ENCODE measurements around the gene TECR. TPM values are rescaled to one million over a fixed set of nuclear protein-coding genes. Genes with fewer than 3 reads are reported as not detected.
"Not testable (repeated sequence)": the region's sequence is repeated elsewhere in the genome, so short reads cannot be mapped to it uniquely, and the experiment has no call there.

The TECR gene
- total RNA-seq, 4 donors from 2014 or later = 4.6 to 68.2 (median 33.9) TPM

DNA sequence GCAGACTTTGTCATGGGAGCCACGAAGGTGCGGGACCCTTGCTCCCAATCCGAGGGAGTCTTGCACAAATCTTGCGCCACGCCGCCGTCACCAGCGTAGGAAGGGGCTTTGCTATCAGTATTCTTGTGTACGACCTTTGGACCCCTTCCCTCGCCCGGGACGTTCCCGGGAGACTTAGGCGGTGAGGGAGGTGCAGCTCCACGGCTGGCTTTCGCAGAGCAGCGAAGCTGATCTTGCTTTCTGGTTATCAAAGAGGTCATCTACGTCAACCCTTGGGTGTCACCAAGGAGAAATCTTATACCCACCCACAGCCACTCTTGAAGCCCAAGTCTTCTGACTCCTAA is 583 bp downstream of the TECR start:
- no peaks in the 10 kb centered on the region for H3K27me3 ChIP-seq
- intact Hi-C loops (cut with DNase I; ENCODE audit: low total_unique reads) = no loop called here
- H3K36me3 ChIP-seq = no peaks in the 10 kb centered on the region
- peak overlapping the region; percentile 80 to 85 for H3K4me3 ChIP-seq
- TF ChIP-seq, protein P1, sequence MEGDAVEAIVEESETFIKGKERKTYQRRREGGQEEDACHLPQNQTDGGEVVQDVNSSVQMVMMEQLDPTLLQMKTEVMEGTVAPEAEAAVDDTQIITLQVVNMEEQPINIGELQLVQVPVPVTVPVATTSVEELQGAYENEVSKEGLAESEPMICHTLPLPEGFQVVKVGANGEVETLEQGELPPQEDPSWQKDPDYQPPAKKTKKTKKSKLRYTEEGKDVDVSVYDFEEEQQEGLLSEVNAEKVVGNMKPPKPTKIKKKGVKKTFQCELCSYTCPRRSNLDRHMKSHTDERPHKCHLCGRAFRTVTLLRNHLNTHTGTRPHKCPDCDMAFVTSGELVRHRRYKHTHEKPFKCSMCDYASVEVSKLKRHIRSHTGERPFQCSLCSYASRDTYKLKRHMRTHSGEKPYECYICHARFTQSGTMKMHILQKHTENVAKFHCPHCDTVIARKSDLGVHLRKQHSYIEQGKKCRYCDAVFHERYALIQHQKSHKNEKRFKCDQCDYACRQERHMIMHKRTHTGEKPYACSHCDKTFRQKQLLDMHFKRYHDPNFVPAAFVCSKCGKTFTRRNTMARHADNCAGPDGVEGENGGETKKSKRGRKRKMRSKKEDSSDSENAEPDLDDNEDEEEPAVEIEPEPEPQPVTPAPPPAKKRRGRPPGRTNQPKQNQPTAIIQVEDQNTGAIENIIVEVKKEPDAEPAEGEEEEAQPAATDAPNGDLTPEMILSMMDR (IDR thresholded peaks at IDR 0.05) = no peak
- no peak for TF ChIP-seq POLR2A (IDR thresholded peaks at IDR 0.05)
- DNase-seq = no peak
- H3K4me1 ChIP-seq = no peaks in the 10 kb centered on the region
- no peaks in the 10 kb centered on the region for H3K9me3 ChIP-seq
- H3K27ac ChIP-seq = peak overlapping the region; percentile 96 to 98

DNA sequence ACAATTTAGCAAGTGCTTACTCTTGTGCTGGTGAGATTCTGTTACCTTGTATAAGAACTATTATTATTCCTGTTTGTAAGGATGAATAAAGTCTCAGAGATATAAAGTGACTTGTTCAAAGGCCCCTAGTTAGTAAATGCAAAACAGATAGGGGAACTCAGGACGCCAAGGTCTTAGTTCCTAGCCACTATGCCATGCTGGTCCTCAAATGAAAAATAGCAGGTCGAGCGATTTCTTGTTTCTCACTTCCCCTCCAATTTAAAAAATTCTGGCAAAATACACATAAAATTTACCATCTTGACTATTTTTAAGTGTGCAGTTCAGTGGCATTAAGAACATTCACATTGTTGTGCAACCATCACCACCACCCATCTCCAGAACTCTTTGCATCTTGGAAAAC is 1.1 kb downstream of the TECR start:
- Histone ChIP-seq H3K4me3 (peak overlapping the region; percentile 80 to 85), H3K36me3 (no peaks in the 10 kb centered on the region), H3K4me1 (no peaks in the 10 kb centered on the region), H3K27ac (peak overlapping the region in 1 of 2 donors; percentile 96), H3K9me3 (no peaks in the 10 kb centered on the region), H3K27me3 (no peaks in the 10 kb centered on the region)
- intact Hi-C loops (cut with DNase I; ENCODE audit: low total_unique reads) = no loop called here
- TF ChIP-seq, protein P1 (IDR thresholded peaks at IDR 0.05) = no peak
- no peak for TF ChIP-seq POLR2A (IDR thresholded peaks at IDR 0.05)
- DNase-seq = no peak

DNA sequence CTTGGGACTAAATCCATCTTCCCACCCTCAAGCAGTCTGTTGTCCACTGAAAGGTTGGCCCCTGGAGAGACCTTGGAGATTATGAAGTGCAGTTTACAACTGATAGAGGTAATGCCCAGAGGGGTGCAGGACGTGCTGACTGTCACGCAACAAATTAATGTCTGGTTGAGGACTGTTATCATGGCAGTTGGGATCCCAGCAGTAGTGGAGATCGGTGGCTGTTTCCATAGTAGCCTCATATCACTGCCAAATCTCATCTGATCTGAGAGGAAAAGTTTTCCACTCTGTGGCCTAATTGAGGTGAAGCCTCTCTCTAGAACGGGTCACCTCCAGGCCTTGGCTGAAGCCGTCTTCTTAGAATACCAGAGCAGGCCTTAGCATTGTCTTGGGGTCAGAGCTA is 4.1 kb downstream of the TECR start:
- Histone ChIP-seq H3K4me3 (no peak overlapping the region), H3K9me3 (no peaks in the 10 kb centered on the region), H3K27me3 (no peaks in the 10 kb centered on the region), H3K27ac (no peak overlapping the region), H3K36me3 (no peaks in the 10 kb centered on the region), H3K4me1 (no peaks in the 10 kb centered on the region)
- TF ChIP-seq POLR2A (IDR thresholded peaks at IDR 0.05) = no peak
- TF ChIP-seq, protein P1 (IDR thresholded peaks at IDR 0.05) = no peak
- intact Hi-C loops (cut with DNase I; ENCODE audit: low total_unique reads) = no loop called here
- DNase-seq = no peak

DNA sequence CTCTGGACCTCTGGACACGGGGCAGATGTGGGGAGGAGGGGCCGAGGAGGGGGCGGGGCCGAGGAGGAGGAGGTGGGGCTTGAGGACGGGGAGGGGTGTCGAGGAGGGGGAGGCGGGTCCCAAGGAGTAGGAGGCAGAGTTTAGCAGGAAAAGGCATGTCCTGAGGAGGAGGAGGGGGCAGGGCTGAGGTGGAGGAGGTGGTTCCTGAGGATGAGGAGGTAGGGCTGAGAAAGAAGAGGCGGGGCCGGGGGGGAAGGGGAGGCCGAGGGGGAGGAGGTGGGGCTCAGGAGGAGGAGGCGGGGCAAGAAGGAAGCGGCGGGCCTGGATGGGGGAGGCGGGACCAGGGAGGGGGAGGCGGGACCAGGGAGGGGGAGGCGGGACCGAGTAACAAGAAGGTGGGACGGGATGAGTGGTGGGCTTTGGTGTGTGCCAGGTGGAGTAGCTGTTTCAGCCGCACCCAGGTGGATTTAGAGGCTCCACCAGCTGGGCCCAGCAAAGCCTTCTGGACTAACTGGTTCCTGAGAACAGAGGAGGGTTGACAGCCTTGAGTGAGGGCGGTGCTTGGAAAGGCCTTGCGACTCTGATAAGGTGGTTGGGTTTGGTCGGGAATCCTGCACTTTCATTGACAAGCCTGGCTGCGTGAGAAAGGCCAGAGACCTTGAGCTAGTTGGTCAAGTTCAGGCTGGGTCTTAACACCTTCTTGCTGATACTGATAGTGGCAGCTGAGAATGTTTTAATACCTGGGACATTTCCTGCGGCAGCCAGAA is 7.7 kb downstream of the TECR start:
- Histone ChIP-seq H3K4me3 (no peak overlapping the region), H3K27ac (peak overlapping the region in 1 of 2 donors; percentile 29), H3K4me1 (no peaks in the 10 kb centered on the region), H3K9me3 (no peaks in the 10 kb centered on the region), H3K27me3 (no peaks in the 10 kb centered on the region), H3K36me3 (no peaks in the 10 kb centered on the region)
- DNase-seq = peak; percentile 75 to 79
- TF ChIP-seq POLR2A (IDR thresholded peaks at IDR 0.05) = no peak
- TF ChIP-seq, protein P1 (IDR thresholded peaks at IDR 0.05) = no peak
- intact Hi-C loops (cut with DNase I; ENCODE audit: low total_unique reads) = no loop called here

DNA sequence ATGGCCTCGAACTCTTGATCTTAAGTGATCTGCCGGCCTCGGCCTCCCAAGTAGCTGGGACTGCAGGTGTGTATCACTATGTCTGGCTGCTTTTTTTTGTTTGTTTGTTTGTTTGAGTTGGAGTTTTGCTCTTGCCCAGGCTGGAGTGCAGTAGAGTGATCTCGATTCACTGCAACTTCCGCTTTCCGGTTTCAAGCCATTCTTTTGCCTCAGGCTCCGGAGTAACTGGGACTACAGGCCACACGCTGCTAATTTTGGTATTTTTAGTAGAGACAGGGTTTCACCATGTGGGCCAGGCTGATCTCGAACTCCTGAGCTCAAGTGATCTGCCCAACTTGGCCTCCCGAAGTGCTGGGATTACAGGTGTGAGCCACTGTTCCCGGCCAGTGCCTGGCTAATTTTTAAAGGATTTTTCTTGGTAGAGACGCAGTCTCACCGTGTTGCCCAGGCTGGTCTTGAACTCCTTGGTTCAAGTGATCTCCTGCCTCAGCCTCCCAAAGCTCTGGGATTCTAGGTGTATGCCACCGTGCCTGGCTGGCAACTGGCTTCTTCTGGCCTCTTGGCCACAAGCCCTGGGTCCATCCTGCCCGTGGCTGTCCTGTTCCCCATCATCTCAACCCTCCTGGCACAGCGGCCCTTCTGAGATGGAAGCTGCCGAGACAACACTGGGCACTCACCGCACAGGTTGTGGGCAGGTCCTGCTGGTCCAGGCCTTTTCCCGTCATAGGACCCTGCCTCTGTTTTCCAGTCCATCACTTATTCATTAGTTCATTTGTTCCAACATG is 11.5 kb downstream of the TECR start:
- H3K4me1 ChIP-seq = no peaks in the 10 kb centered on the region
- no peak overlapping the region for H3K27ac ChIP-seq
- H3K4me3 ChIP-seq = no peak overlapping the region
- intact Hi-C loops (cut with DNase I; ENCODE audit: low total_unique reads) = no loop called here
- DNase-seq = no peak
- H3K9me3 ChIP-seq = no peaks in the 10 kb centered on the region
- no peaks in the 10 kb centered on the region for H3K36me3 ChIP-seq
- TF ChIP-seq, protein P1 (IDR thresholded peaks at IDR 0.05) = no peak
- TF ChIP-seq POLR2A (IDR thresholded peaks at IDR 0.05) = no peak
- H3K27me3 ChIP-seq = no peaks in the 10 kb centered on the region

DNA sequence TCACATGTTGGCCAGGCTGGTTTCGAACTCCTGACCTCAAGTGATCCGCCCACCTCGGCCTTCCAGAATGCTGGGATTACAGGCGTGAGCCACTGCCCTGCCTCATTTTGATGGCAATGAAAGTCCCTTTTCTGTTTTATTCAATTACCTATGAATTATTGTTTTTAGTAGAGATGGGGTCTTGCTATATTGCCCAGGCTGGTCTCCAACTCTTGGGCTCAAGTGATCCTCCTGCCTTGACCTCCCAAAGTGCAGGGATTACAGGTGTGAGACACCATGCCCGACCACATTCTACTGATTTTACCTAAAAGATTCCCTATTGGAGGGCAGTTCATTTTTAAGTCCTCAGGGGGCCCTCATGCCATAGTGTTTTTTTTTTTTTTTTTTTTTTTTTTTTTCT is 12.6 kb downstream of the TECR start:
- H3K4me3 ChIP-seq; intact Hi-C loops (cut with DNase I; ENCODE audit: low total_unique reads); H3K27me3 ChIP-seq; H3K9me3 ChIP-seq; H3K36me3 ChIP-seq; H3K27ac ChIP-seq; H3K4me1 ChIP-seq; DNase-seq: not testable (repeated sequence)

All from uterus (tissue), 4 donors.